Measurements from ENCODE around the gene KDM4C.

Gene KDM4C

DNA sequence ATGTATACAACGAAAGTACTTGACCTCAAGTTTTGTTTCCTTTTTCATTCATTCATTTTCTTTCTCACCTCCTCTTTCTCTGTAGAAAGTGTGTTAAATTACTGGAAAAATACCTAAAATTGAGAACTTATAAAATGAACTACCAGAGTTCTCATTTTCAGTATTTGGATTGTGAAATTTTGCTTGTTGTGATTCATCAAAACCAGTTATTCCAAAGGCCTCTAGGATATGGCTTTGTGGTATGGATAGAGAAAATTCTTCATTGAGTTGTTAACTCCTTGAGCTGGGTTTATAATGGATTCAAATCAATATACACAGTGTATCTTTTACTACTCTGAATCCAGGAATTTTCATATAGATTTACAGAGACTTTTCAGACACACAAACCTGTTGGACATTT, 287.6 kb downstream of the KDM4C start:
- DNase-seq (ENCODE audit: low read depth): no peak

DNA sequence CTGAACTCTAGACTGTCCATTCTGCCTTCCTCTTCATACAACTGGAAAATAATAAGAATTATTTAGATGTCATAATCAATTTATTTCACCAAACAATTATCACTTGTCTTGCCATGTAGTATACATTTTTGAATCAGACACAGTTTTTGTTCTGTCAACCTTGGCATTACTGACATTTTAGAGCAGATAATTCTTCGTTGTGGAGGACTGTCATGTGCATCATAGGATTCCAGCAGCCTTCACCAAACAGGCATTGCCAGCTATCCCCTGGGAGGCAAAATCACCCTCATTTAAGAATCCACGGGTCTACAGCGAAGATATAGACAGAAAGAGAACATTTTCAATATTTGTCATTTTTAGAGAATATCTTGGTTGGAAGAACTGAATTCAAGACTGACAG, 293.9 kb downstream of the KDM4C start:
- no peak for DNase-seq (ENCODE audit: low read depth)

DNA sequence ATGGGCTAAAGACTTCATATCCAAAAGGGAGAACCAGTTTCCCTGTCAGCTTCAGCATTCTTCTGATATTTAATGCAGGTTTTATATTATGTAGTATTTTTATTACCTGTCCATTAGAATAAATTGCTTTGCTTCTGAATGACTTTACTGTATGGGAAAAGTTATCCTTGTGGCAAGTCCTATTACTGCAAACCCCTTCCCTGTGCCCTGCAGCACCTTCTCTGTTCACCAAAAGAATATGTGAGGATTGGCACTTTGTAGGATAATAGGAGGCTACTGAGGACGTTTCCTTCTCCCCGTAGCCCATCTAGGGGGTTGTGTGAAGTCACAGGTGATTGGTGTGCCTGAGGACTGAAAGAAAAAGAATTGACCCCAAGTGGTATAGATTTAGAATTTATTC, 296.1 kb downstream of the KDM4C start:
- no peak for DNase-seq (ENCODE audit: low read depth)

DNA sequence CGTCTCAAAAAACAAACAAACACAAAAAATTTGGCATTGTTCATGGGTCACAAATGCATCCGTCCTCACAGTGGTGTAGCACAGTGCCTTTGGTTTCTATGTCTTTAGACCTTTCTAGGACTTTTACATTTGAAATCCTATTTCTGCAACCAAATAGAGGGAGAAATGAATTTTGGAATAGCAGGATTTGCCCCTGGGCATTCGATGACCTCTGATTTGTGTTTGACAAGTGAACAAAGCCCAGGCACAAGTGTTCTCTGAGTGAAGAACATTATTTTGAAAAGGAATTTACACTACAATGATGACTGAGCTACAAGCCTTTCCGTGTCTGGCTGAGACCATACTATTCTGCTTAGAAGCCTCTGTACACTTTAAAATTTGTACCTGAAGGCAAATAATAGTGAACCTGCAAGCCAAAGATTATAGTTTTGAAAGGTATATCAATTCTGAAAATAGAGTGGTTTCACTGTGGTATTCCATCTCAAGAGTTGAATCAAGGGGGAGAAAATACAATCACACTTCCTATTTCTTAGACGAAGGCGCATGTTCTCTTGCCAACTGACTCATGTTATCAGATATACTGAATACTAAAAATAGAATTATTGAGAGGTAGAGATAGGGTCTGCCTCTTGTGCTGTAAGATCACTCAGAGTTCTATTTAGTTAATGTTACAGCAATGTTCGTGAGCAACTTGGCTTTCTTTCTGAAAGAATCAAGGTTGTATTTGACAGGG, 297.6 kb downstream of the KDM4C start:
- no peak for DNase-seq (ENCODE audit: low read depth)

DNA sequence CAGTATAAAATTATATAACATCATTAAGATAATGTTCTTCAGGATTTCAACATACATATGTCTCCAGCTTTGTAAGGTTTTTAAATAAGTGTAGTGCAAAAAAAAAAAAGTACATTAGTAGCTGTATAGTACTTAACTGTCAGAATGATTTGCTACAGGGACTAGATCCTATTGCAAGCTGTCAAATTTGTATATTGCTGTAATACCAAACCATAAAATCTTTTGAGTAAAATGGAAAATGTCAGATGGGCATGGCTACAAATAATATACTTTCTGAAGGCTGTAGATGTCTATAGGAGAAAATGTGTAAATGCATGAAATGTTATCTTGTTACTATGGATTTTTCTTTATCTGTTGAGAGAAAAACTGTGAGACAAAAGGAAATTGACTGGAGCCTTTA, 298.5 kb downstream of the KDM4C start:
- no peak for DNase-seq (ENCODE audit: low read depth)

DNA sequence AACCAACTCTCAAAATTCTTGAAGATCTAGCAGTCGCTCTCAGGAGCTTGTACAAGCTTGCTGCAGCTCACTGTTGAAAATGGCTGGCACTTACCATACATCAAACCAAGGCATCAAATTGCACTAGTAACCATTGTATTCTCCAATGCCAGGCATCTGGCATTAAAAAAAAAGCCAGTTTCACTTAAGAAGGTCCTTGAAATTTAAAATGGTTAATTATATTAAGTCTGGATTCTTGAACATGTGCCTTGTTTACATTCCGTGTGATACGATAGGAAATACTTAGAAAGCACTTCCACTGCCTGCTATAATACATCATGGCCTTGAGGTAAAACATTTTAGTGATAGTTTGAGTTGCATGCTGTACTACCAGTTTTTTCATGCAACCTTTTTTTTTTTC, 300.7 kb downstream of the KDM4C start:
- no peak for DNase-seq (ENCODE audit: low read depth)

DNA sequence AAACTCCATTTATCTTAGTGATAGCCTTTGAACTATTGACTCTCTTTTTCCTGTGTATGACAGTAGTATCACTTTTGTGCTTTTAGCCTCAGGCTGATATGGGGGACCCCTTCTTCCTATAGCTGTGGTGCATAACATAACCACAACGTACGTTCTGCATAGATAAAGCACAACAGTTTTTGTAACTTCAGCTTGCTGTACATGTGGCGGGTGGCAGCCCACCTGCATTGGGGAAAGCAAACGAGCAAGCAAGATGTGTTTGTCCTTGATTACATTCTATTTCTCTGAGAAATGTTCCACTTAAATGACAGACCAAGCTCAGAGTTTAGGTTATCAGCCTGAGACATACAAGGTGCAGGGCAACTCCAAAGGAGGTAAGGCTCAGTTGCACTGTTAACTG, 309.4 kb downstream of the KDM4C start:
- no peak for DNase-seq (ENCODE audit: low read depth)

DNA sequence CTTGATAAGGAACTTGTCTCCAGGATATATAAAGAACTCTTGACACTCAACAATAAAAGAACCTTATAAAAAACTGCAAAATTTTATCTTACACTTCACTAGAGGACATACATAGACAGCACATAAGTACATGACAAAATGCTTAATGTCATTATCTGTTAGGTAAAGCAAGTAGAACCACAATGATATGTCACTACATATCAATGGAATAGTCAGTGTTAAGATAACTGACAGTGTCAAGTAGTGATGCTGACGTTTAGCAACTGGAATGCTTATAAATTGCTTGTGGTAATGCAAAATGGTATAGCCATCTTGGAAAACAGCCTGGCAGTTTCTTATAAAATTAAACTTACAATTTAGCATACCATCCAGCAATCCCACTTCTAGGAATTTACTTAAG, 314.1 kb downstream of the KDM4C start:
- DNase-seq (ENCODE audit: low read depth): no peak

DNA sequence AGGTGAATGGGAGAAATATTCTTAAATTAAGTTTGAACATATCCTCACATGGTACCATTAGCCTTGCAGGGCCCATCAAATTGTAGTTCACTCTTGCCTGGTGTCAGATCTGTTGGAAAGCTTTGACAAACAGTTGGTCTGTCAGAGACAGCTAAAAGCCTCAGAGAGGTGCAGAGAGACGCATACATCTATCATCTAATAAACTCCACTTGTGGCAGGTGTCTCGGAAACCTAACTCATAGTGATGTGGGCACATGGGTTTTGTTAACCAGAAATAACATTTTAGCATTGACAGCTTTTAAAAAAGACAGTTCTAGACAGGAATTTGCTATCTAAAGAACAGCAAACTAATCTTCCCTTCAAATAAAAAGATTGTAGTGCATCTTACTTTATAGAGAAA, 315.9 kb downstream of the KDM4C start:
- DNase-seq (ENCODE audit: low read depth): no peak

DNA sequence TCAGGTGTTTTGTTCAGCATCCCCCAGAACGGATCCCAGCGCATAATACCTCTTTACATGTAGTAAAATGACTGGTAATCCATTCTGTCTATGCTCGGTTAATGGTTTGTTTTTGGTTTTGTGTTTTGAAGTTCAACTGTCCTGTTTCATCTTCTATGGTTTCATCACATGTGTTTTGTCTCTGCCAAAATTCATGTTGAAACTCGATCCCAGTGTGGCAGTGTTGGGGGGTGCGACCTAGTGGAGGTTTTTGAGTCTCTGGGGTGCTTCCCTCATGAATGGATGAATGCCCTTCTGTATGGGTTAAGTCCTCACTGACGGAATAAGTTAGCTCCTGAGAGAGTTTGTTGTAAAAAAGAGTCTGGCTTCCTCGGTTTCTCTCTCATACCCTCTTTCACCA, 317.4 kb downstream of the KDM4C start:
- DNase-seq (ENCODE audit: low read depth): no peak

DNA sequence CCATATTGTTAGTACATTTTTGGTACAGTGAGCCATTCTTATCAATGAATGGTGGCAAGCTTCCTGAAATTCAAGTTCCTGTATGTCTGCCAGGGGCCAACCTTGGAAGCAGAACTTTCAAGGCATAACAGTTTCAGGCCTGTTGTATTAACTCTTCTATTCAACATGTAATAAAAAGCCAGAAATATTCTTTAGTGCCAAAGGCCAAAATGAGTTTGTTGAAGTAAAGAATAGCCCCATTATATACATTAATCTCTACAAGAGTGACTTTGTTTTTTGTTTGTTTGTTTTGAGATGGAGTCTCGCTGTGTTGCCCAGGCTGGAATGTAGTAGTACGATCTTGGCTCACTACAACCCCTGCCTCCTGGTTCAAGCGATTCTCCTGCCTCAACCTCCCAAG, 321.3 kb downstream of the KDM4C start:
- no peak for DNase-seq (ENCODE audit: low read depth)

DNA sequence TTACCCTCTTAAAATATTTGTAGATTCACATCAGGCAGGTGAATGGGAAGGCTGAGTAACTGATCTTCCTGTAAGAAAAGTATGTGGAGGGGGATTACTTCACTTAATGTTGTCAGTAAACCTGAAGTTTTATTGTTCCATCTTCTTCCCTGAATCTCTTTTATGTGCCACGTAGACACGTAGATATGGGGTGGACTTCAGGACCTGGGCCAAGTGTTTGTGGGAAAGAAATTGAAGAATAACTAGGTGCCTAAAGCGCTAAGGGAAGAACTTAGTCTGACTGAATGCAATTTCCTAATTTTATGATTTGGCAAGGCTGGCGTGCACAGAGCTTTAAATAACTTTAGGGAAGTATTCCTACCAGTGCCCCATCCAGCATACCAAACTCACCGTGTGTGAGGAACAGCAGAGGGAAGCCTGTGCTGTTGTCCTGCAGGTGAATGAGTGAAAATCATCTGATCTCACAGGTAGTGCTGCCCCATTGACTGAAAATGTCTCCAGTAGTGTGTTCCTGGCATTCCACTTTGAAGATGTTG, 323.4 kb downstream of the KDM4C start:
- DNase-seq (ENCODE audit: low read depth): no peak

DNA sequence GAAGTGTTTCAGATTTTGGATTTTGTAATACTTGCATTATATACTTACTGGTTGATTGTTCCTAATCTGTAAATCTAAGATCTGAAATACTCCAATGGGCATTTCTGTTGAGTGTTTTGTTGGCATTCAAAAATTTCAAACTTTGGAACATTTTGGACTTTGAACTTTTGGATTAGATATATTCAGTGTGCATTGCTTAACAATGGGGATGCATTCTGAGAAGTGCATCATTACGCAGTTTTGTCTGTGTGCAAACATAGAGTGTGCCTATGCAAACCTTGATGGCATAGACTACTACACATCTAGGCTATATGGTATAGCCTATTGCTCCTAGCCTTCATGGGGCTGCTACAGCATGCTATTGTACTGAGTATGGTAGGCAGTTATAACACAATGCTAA, 325.4 kb downstream of the KDM4C start:
- DNase-seq (ENCODE audit: low read depth): no peak

DNA sequence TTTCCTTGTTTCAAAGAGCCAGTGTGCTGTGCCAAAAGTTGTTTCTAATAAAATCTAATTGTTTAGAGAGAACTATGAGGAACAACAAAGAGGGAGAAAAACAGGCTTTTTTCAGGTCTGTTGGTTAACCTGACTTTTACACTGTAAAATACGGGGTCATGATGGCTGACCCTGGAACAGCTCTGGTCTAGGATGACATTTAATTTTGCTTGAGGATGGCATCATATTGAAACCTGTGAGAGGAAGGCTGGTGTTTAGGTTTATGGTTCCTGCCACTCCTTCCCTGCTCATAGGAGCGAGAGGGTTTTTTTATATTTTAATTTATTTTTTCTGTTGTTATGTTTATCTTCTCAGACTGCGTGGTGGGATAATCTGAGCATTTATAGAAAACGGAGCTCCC, 327.6 kb downstream of the KDM4C start:
- DNase-seq (ENCODE audit: low read depth): no peak

DNA sequence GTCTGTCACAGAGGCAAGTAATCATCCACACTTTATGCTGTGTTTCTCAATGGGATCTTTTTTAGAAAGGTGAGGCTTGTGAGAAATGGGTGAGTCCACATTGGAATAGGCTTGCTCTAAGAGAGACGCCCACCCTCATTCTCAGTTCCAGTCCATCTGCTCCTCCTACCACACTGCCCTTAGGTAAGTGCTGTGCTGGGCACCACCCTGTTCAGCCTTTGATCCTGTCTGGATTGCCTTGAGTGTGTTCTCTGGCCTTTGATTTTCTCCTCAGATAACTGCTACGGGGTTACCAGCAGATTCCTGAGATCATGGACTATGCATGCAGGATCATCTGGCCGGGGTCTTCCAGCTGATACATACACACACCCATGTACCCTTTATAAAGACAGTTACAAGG, 328.6 kb downstream of the KDM4C start:
- DNase-seq (ENCODE audit: low read depth): no peak

DNA sequence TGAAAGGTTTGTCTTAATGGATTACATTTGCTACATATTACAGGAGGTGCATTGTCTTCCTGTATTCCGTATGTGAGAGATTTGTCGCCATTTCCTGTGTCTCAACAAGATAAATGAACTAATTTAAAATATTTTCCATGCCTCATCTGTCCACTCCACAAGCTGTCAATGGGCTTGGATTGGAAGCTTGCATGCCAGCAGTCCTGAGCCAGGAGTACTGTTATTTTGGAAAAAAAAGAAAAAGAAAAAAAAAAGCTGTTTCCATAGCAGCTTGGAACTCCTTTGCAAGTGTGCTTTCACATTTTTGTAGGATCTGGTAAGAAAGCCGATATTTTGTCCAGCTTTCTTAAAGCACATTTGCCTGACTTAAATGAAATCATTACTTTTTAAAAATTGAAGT, 330.8 kb downstream of the KDM4C start:
- no peak for DNase-seq (ENCODE audit: low read depth)

DNA sequence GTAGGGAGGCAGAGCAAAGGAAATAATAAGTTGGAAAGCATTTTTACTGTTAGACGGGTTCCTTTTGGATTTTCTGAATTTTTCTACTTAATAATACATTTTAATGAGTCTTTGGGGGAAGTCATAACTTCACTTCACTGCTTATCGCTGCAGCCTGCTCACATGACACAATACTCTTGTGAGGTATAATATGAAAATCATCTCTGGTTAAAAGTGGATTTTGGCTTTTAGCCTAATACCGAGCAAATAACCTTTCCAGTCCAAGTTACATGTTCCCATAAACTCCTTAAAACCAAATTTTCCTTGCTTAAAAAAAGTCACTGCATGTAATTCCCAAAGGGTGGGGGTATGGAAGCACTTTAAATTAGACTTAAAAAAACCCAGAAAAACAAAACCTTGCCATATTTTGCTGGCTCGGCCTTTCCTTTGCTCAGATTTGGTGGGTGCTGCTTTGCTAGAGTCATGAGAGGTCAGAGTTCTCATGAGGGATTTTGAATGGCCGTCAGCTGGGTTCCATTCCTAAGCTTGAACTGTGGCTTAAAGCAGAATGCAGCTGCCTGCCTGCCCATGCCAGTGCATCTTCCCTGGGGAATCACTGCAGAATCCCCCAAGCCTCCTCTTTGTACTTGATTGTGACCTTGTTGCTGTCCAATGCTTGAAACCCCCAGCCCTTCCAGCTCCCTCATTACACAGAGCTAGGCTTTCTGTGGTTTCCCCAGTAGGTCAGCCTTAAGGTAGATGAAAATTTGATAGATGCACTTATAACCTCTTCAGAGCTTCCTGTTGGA, 331.8 kb downstream of the KDM4C start:
- DNase-seq (ENCODE audit: low read depth): no peak

DNA sequence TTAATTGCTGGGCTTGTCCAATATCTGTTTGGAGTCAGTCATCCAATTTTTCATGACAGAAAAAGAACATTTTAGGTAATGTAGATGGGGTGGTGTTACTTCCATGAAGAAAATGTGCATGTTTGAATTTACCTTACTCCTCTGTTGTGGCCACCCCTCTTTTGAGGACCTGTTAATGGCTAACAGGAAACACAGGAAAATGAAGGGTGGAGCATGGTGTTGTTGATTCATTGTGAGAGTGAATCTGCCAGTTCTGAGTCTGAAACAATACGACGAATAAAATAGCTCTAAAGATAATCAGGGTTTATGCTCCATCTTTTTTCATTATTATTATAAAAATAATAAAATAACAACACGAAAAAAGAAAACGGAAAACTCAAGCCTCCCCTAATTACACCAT, 335.3 kb downstream of the KDM4C start:
- no peak for DNase-seq (ENCODE audit: low read depth)

DNA sequence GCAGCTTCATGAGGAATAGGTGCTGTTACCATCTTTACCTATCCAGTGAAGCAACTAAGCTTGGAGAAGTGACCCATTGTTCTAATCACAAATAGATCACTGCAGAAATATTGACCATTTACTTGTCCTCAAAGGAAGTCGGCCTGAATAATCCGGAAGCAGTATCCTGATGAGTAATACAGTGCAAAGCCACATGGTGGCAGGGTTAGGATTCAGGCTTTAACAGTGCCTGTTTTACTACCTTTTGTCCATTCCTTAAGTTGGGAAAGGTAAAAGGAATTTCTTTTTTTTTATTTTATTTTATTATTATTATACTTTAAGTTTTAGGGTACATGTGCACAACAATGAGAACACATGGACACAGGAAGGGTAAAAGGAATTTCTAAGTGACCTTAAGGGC, 336.3 kb downstream of the KDM4C start:
- DNase-seq (ENCODE audit: low read depth): no peak

DNA sequence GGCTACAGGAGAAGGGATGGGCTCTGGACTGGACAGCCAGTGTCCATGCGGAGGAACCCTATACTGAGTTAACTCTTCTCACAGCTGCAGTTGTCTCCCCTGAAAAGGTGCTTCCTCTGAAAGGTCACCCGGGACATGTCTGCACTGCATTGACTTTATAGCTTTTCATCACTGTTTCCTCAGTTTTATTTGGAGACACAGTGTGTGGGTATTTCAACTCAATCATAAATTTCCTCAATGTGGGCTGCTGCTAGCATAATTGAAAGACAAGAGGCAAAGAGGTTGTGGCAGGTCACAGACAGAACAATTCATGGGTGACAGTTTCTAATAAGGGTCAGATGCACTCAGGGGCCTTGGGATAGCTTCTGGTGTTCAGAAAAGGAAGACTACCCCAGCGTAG, 336.8 kb downstream of the KDM4C start:
- no peak for DNase-seq (ENCODE audit: low read depth)

DNA sequence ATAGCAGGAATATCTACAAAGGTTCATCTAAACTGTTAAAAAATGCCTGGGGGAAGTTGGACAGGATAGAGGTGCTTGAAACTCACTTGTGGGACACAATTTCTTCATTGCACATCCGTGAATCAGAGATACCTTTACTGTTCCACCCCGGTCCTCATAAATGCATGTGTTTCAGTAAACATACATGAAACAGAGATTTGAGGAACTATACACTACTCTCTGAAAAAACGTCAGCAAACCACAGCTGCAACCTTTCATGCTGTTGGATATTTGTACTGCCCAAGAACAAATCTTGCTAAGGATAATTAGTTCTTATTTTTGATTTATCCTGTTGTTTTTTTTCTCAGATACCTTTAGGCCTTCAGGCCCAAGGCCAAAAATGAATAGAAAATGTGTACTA, 337.3 kb downstream of the KDM4C start:
- no peak for DNase-seq (ENCODE audit: low read depth)

DNA sequence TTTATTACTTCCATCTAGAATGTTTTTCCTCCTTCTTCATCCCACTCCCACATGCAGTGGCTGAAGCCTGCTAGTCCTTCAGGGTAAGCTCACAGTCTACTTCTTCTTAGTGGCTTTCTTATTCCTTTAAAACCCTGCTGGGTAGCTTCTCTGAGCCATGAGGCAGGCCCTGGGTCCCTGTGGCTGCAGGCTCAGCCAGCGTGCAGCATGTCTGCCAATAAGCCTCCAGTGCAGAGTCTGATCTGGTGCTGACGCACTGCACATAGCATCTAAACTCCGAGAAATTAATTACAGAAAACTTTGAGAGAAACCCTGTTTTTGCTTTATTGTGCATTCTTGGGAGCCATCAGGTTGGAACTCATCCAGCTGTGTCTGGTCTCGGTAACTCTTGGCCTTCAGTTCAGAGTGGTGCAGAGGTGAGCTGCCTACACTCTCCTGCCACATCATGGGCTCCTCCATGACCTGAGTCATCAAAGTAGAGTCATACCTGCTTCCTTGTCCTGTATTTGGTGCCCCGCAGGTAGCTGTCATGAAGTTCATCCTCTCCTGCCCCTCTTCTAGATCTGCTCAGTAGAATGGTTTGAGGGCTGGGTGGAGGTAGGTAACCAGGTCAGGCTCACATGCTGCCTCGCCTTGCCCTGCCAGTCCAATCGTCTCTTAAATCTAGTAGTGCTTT, 339.4 kb downstream of the KDM4C start:
- no peak for DNase-seq (ENCODE audit: low read depth)

All from stimulated activated CD8-positive, alpha-beta memory T cell treated with anti-CD3 and anti-CD28 coated beads, Interleukin-15, amount 100 ng/mL, for 1 hour (primary cell).